IMR-90 (cell line): ENCODE results near the gene GGT6. TPM values are rescaled to one million over a fixed set of nuclear protein-coding genes. Genes with fewer than 3 reads are reported as not detected.

Experiments
- ATAC-seq: fragments of 200-7000 bp; cut with Tn5 transposase; 2 replicates; pipeline ENCODE4 v1.9.1; 2020; ENCODE audit warnings: low read depth, mild to moderate bottlenecking, moderate library complexity
- BruUV-seq: library from RNA; stranded (reverse); fragments of 400-500 nt; replicated peaks from 2 replicates; lab custom pipeline; 2021; lab: Mats Ljungman, UMichigan
- CTCF ChIA-PET: fragments of 300-600 bp; formaldehyde crosslinking; extraction: SDS; loops from one replicate; lab custom pipeline; 2021; ENCODE audit warnings: antibody characterized with exemption; lab: Yijun Ruan, JAX
- POLR2A ChIA-PET: fragments of 300-600 bp; sonication (Branson Sonifier 250); formaldehyde crosslinking; loops from one replicate; lab custom pipeline; 2022; ENCODE audit warnings: antibody characterized with exemption; ENCODE audit not compliant: unreplicated experiment; lab: Charles Lee
- DNase-seq: peaks from one replicate; pipeline ENCODE4 v3.0.0; 2013
- H2AFZ ChIP-seq: replicated peaks from 2 replicates; pipeline ENCODE3; 2013; ENCODE audit warnings: low read length, mild to moderate bottlenecking; ENCODE audit not compliant: poor library complexity
- H2AK5ac ChIP-seq: 2 replicates; pipeline ENCODE4 v1.6.1; 2013; ENCODE audit warnings: low read depth, low read length, inconsistent platforms
- H2AK9ac ChIP-seq: replicated peaks from 2 replicates; pipeline ENCODE3; 2013; ENCODE audit warnings: mild to moderate bottlenecking, low read depth, low read length, moderate library complexity; ENCODE audit not compliant: poor library complexity
- H2BK120ac ChIP-seq: 2 replicates; pipeline ENCODE4 v1.6.1; 2013; ENCODE audit warnings: low read depth, low read length, inconsistent platforms
- H2BK15ac ChIP-seq: 3 replicates; pipeline ENCODE4 v1.6.1; 2013; ENCODE audit warnings: low read depth, low read length, inconsistent platforms
- H2BK20ac ChIP-seq: 2 replicates; pipeline ENCODE4 v1.6.1; 2013; ENCODE audit warnings: low read depth, mild to moderate bottlenecking, inconsistent platforms, low read length, moderate library complexity
- H2BK5ac ChIP-seq: 2 replicates; pipeline ENCODE4 v1.6.1; 2013; ENCODE audit warnings: mild to moderate bottlenecking, low read depth, low read length, inconsistent platforms; ENCODE audit not compliant: poor library complexity, severe bottlenecking
- H3K14ac ChIP-seq: replicated peaks from 2 replicates; pipeline ENCODE4 v1.6.1; 2013; ENCODE audit warnings: low read depth, low read length, inconsistent platforms
- H3K18ac ChIP-seq: 2 replicates; pipeline ENCODE4 v1.6.1; 2013; ENCODE audit warnings: low read depth, low read length, control low read depth
- H3K23ac ChIP-seq: 2 replicates; pipeline ENCODE4 v1.6.1; 2013; ENCODE audit warnings: low read depth, low read length, inconsistent platforms
- H3K27ac ChIP-seq: 2 replicates; pipeline ENCODE4 v1.5.1; 2013; ENCODE audit warnings: mild to moderate bottlenecking, control low read depth, low read length; ENCODE audit not compliant: insufficient read depth
- H3K27me3 ChIP-seq: 2 replicates; pipeline ENCODE4 v1.6.1; 2013; ENCODE audit warnings: low read length; ENCODE audit not compliant: control insufficient read depth, insufficient read depth
- H3K36me3 ChIP-seq: 2 replicates; pipeline ENCODE4 v1.6.1; 2013; ENCODE audit warnings: low read length, mixed read lengths; ENCODE audit not compliant: control insufficient read depth, insufficient read depth
- H3K4ac ChIP-seq: 2 replicates; pipeline ENCODE4 v1.6.1; 2013; ENCODE audit warnings: low read depth, low read length, inconsistent platforms
- H3K4me1 ChIP-seq: 2 replicates; pipeline ENCODE4 v1.6.1; 2013; ENCODE audit warnings: low read length, mixed read lengths; ENCODE audit not compliant: control insufficient read depth, insufficient read depth
- H3K4me2 ChIP-seq: 2 replicates; pipeline ENCODE4 v1.6.1; 2013; ENCODE audit warnings: low read depth, mild to moderate bottlenecking, control low read depth, low read length, moderate library complexity
- H3K4me3 ChIP-seq: 2 replicates; pipeline ENCODE4 v1.5.1; 2013; ENCODE audit warnings: low read depth, mild to moderate bottlenecking, control low read depth, low read length, moderate library complexity; ENCODE audit not compliant: insufficient read depth
- H3K56ac ChIP-seq: 2 replicates; pipeline ENCODE4 v1.6.1; 2013; ENCODE audit warnings: low read length, inconsistent platforms; ENCODE audit not compliant: insufficient read depth; ENCODE audit errors: extremely low read depth
- H3K79me1 ChIP-seq, 2 experiments: 2 replicates each; pipeline ENCODE4 v1.6.1; 2013; ENCODE audit warnings: low read length in 2 of 2, inconsistent platforms in 1 of 2, low read depth in 1 of 2
- H3K9ac ChIP-seq: 2 replicates; pipeline ENCODE4 v1.6.1; 2013; ENCODE audit warnings: low read depth, low read length, control low read depth
- H3K9me1 ChIP-seq: 2 replicates; pipeline ENCODE4 v1.6.1; 2013; ENCODE audit warnings: low read length, inconsistent platforms; ENCODE audit not compliant: insufficient read depth
- H3K9me3 ChIP-seq: 2 replicates; pipeline ENCODE4 v1.6.1; 2013; ENCODE audit warnings: low read length; ENCODE audit not compliant: control insufficient read depth, insufficient read depth
- H4K20me1 ChIP-seq: 2 replicates; pipeline ENCODE4 v1.6.1; 2013; ENCODE audit warnings: low read length, inconsistent platforms; ENCODE audit not compliant: insufficient read depth
- H4K5ac ChIP-seq: 2 replicates; pipeline ENCODE4 v1.6.1; 2013; ENCODE audit warnings: mild to moderate bottlenecking, low read depth, low read length, control low read depth
- H4K8ac ChIP-seq, 2 experiments: 2 replicates each; pipeline ENCODE4 v1.6.1; 2013; ENCODE audit warnings: low read depth in 2 of 2, low read length in 2 of 2, control low read depth in 1 of 2, inconsistent platforms in 1 of 2
- H4K91ac ChIP-seq: 2 replicates; pipeline ENCODE4 v1.6.1; 2013; ENCODE audit warnings: low read depth, low read length, inconsistent platforms; ENCODE audit not compliant: insufficient read depth
- BHLHE40 ChIP-seq: fragments of 150-350 bp; IDR thresholded peaks from 2 replicates; pipeline ENCODE4 v1.6.1; 2016; ENCODE audit warnings: mild to moderate bottlenecking, low read depth, low read length
- MAZ ChIP-seq: IDR thresholded peaks from 2 replicates; pipeline ENCODE4 v1.6.1; 2012; ENCODE audit warnings: low read depth, mild to moderate bottlenecking, low read length, improper control_type of control experiment, moderate library complexity, borderline replicate concordance
- RAD21 ChIP-seq: IDR thresholded peaks from 2 replicates; pipeline ENCODE4 v1.6.1; 2012; ENCODE audit warnings: low read length, improper control_type of control experiment
- RCOR1 ChIP-seq: IDR thresholded peaks from 2 replicates; pipeline ENCODE4 v1.6.1; 2012; ENCODE audit warnings: mild to moderate bottlenecking, low read length, improper control_type of control experiment; ENCODE audit not compliant: insufficient replicate concordance
- SMC3 ChIP-seq: fragments of 150-350 bp; IDR thresholded peaks from 2 replicates; pipeline ENCODE4 v1.6.1; 2016; ENCODE audit warnings: low read depth, mild to moderate bottlenecking, antibody characterized with exemption, low read length, moderate library complexity
- WGBS, 2 experiments: methylation state at CpG; one replicate each; pipeline versions ENCODE4 v1.1.5 to v1.1.7; 2013; ENCODE audit warnings: missing lambda C conversion rate in 2 of 2; ENCODE audit not compliant: insufficient read length in 1 of 2; ENCODE audit errors: extremely low coverage in 2 of 2; 5-methylcytosine and 5-hydroxymethylcytosine counted together
- dilution Hi-C: fragments of 300-500 bp; cut with HindIII; formaldehyde crosslinking; loops from one replicate; pipeline ENCODE4 v1.14.3; 2018; ENCODE audit warnings: low sequenced_read_pairs; ENCODE audit not compliant: unreplicated experiment
- in situ Hi-C: fragments of 300-500 bp; cut with MboI; formaldehyde crosslinking; loops from 3 replicates; pipeline ENCODE4 v1.14.3; 2019; ENCODE audit warnings: low sequenced_read_pairs, inconsistent platforms, mixed read lengths
- intact Hi-C: fragments of 100-400 bp; cut with micrococcal nuclease; formaldehyde crosslinking; loops from 2 replicates; pipeline ENCODE4 v1.10.0; 2022
- polyA plus RNA-seq, 3 experiments: library from polyadenylated mRNA; depleted of rRNA; stranded (reverse); fragments of >200 nt; gene quantifications; 2 replicates each; pipeline ENCODE4 v1.2.3, GENCODE V29; 2012; ENCODE audit warnings: low replicate concordance in 1 of 3
- total RNA-seq: library from RNA; depleted of rRNA; stranded (reverse); fragments of >200 nt; gene quantifications from 2 replicates; pipeline ENCODE4 v1.2.3, GENCODE V29; 2012
- TF ChIP-seq, protein P1 (sequence below): conservative IDR thresholded peaks from 2 replicates; pipeline ENCODE4 v1.5.1; 2012; ENCODE audit warnings: mild to moderate bottlenecking, low read depth, low read length, improper control_type of control experiment

The GGT6 gene
- total and polyA plus RNA-seq, 2 of the 4 experiments (the other 2 are of a cell fraction) = not detected

DNA sequence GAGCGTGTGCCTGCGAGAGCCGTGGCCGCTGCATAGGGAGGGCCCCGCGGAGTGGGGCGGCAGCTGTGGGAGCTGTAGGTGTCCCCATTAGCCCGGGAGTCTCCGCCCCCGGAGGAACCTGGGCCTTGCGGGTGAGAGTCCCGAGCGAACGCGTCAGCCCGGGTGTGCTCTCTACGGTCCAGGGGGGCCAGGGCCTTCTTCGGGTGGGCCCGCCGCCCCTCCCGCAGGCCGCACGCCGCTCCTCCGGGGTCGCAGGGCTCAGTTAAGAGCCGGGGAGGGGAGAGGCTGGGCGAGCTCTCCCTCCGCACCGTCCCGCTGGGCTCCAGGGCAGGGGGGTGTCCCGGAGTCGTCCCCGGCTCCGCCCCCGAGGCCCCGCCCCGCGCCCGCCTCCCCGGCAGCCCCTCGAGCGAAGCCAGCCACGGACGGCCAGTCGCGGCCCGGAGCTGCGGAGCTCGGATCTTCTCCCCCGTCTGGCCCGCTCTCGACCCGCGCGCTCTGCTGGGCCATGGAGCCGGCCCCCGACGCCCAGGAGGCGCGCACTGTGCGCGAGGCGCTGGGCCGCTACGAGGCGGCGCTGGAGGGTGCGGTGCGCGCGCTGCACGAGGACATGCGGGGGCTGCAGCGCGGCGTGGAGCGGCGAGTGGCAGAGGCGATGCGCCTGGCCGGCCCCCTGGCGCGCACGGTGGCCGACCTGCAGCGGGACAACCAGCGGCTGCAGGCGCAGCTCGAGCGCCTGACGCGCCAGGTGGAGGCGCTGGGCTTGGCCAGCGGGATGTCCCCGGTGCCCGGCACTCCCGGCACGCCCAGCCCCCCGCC lies 23.9 kb upstream of the GGT6 start, which contains the start of gene SMTNL2 (continued):
- TF ChIP-seq SMC3 = no peak

GRCh38 chr17:4583782-4584100 lies 23.4 kb upstream of the GGT6 start:
- H3K4me3 ChIP-seq = no peak overlapping the region; the same call in 1 of the 2 replicates
- intact Hi-C loops (no loop called here), in situ Hi-C loops (no loop called here), dilution Hi-C loops (no loop called here)
- WGBS, 2 experiments = 20% methylated on average over 1 of the region's 12 CpGs; no CpG with 5 or more reads in 1 of the 2 experiments
- H3K14ac ChIP-seq = no peak overlapping the region
- H3K27me3 ChIP-seq = peaks cover 72% of the 10 kb centered on the region
- no peak overlapping the region for H3K18ac ChIP-seq
- TF ChIP-seq, protein P1, sequence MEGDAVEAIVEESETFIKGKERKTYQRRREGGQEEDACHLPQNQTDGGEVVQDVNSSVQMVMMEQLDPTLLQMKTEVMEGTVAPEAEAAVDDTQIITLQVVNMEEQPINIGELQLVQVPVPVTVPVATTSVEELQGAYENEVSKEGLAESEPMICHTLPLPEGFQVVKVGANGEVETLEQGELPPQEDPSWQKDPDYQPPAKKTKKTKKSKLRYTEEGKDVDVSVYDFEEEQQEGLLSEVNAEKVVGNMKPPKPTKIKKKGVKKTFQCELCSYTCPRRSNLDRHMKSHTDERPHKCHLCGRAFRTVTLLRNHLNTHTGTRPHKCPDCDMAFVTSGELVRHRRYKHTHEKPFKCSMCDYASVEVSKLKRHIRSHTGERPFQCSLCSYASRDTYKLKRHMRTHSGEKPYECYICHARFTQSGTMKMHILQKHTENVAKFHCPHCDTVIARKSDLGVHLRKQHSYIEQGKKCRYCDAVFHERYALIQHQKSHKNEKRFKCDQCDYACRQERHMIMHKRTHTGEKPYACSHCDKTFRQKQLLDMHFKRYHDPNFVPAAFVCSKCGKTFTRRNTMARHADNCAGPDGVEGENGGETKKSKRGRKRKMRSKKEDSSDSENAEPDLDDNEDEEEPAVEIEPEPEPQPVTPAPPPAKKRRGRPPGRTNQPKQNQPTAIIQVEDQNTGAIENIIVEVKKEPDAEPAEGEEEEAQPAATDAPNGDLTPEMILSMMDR = peak; percentile 18; the same call in 1 of the 2 replicates
- TF ChIP-seq RAD21 (no peak), BHLHE40 (no peak), RCOR1 (no peak), MAZ (no peak)
- H3K27ac ChIP-seq = no peak overlapping the region
- no peaks in the 10 kb centered on the region for H4K20me1 ChIP-seq
- H3K4me1 ChIP-seq = no peaks in the 10 kb centered on the region; the same call in 1 of the 2 replicates
- H2BK5ac ChIP-seq = no peak overlapping the region
- ChIA-PET CTCF (interaction anchor here (0.5 to 1.6 kb wide), 2 partner anchors 17 to 24 kb away, joined by 4 to 8 read pairs; no protein-coding TSS in a partner anchor), POLR2A (no interaction called here)
- no peaks in the 10 kb centered on the region for H3K79me1 ChIP-seq
- H2AK5ac ChIP-seq = no peak overlapping the region
- H2BK15ac ChIP-seq = no peak overlapping the region
- H2BK20ac ChIP-seq = no peak overlapping the region
- H3K9me1 ChIP-seq = no peaks in the 10 kb centered on the region
- no peak overlapping the region for H3K9ac ChIP-seq
- no peak overlapping the region; the same call in 1 of the 2 replicates for H3K4me2 ChIP-seq
- no peak overlapping the region for H3K23ac ChIP-seq
- no peak overlapping the region for H4K5ac ChIP-seq
- no peak overlapping the region for H2AK9ac ChIP-seq
- no peak overlapping the region for H3K56ac ChIP-seq
- H2BK120ac ChIP-seq = no peak overlapping the region
- DNase-seq (no peak), ATAC-seq (peak; percentile 72)
- no TSS peak for BruUV-seq
- H3K9me3 ChIP-seq = no peaks in the 10 kb centered on the region
- H4K91ac ChIP-seq = no peak overlapping the region
- no peak overlapping the region for H4K8ac ChIP-seq
- H3K36me3 ChIP-seq = no peaks in the 10 kb centered on the region
- no peak overlapping the region for H3K4ac ChIP-seq
- no peak overlapping the region for H2AFZ ChIP-seq
